Measurements from ENCODE around the gene MPP3.

DNA sequence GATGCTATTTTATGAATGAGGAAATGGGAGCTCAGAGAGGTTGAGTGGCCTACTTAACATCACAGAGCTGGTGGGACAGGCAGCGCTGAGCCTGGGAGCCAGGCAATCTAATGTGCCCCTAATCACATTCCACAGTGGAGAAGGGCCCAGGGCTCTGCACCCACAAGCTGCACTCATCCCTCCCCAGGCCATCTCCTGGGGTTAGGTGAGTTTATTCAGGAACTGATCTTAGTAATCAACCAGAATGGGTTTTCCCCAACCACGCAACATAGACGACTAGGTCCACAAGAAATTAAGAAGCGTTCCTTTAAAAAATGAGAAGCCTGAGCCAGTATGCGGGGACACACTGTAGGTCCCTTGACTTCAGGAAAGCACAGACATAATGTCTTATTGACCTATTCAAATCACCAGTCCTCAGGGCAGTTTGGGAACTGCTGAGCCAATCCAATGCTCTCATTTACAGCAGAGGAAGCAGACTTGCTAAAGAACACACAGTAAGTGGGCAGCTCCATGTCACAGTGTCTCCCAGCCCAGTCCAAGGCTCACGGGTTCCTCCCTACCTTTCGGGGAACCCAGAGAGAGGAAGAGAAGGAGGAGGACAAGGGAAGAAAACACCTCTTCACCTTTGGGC is 2.3 kb downstream of the MPP3 start:
- TF ChIP-seq, protein P1, sequence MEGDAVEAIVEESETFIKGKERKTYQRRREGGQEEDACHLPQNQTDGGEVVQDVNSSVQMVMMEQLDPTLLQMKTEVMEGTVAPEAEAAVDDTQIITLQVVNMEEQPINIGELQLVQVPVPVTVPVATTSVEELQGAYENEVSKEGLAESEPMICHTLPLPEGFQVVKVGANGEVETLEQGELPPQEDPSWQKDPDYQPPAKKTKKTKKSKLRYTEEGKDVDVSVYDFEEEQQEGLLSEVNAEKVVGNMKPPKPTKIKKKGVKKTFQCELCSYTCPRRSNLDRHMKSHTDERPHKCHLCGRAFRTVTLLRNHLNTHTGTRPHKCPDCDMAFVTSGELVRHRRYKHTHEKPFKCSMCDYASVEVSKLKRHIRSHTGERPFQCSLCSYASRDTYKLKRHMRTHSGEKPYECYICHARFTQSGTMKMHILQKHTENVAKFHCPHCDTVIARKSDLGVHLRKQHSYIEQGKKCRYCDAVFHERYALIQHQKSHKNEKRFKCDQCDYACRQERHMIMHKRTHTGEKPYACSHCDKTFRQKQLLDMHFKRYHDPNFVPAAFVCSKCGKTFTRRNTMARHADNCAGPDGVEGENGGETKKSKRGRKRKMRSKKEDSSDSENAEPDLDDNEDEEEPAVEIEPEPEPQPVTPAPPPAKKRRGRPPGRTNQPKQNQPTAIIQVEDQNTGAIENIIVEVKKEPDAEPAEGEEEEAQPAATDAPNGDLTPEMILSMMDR (IDR thresholded peaks at IDR 0.05; ENCODE audit: low read depth, low read length, poor library complexity, severe bottlenecking): no peak
- TF ChIP-seq EZH2phosphoT487 (IDR thresholded peaks at IDR 0.05; ENCODE audit: borderline replicate concordance, low read length): no peak

All from DOHH2 (cell line).